Smooth muscle cell (in vitro differentiated cells): ENCODE data around the gene ARHGAP30. TPM values are rescaled to one million over a fixed set of nuclear protein-coding genes. Genes with fewer than 3 reads are reported as not detected.

ENCODE experiments used
- DNase-seq: peaks from one replicate; lab custom pipeline; 2025; ENCODE audit not compliant: unreplicated experiment; lab: John Stamatoyannopoulos, UW
- H2AFZ ChIP-seq: fragments of 200-600 bp; sonication (generic); 2 replicates; pipeline ENCODE4 v1.6.0; 2016; ENCODE audit warnings: antibody characterized with exemption, low read depth, mild to moderate bottlenecking
- H3F3A ChIP-seq: fragments of 200-600 bp; sonication (generic); 2 replicates; pipeline ENCODE4 v1.6.0; 2017; ENCODE audit warnings: antibody characterized with exemption, low read depth
- H3K27ac ChIP-seq: fragments of 200-600 bp; sonication (generic); 2 replicates; pipeline ENCODE4 v1.5.1; 2016; ENCODE audit warnings: low read depth, mild to moderate bottlenecking
- H3K27me3 ChIP-seq: fragments of 200-600 bp; sonication (generic); 2 replicates; pipeline ENCODE4 v1.6.1; 2016; ENCODE audit warnings: low read depth, mild to moderate bottlenecking
- H3K36me3 ChIP-seq: fragments of 200-600 bp; sonication (generic); 2 replicates; pipeline ENCODE4 v1.5.1; 2016; ENCODE audit warnings: low read depth
- H3K4me1 ChIP-seq: fragments of 200-600 bp; sonication (generic); 2 replicates; pipeline ENCODE4 v1.5.1; 2016; ENCODE audit warnings: low read depth
- H3K4me2 ChIP-seq: fragments of 200-600 bp; sonication (generic); 2 replicates; pipeline ENCODE4 v1.6.0; 2016; ENCODE audit warnings: mild to moderate bottlenecking
- H3K4me3 ChIP-seq: fragments of 200-600 bp; sonication (generic); 2 replicates; pipeline ENCODE4 v1.5.1; 2016; ENCODE audit warnings: mild to moderate bottlenecking
- H3K79me2 ChIP-seq: fragments of 200-600 bp; sonication (generic); 2 replicates; pipeline ENCODE4 v1.6.0; 2016; ENCODE audit warnings: low read depth, mild to moderate bottlenecking
- H3K9ac ChIP-seq: fragments of 200-600 bp; sonication (generic); 2 replicates; pipeline ENCODE4 v1.6.0; 2016; ENCODE audit warnings: low read depth
- H3K9me3 ChIP-seq: fragments of 200-600 bp; sonication (generic); replicated peaks from 2 replicates; pipeline ENCODE4 v1.5.1; 2016; ENCODE audit warnings: low read depth
- H4K20me1 ChIP-seq: fragments of 200-600 bp; sonication (generic); 2 replicates; pipeline ENCODE4 v1.6.0; 2016; ENCODE audit warnings: low read depth
- WGBS: methylation state at CpG from one replicate; pipeline ENCODE4 v1.1.7; 2016; ENCODE audit warnings: low lambda C conversion rate; 5-methylcytosine and 5-hydroxymethylcytosine counted together
- polyA plus RNA-seq: library from polyadenylated mRNA; unstranded; fragments of >200 nt; fragmentation: Nextera tagmentation; extraction: Ambion mirVana; gene quantifications from 2 replicates; pipeline ENCODE4 v1.2.1, GENCODE V29; 2016
- total RNA-seq: library from RNA; depleted of rRNA; stranded (reverse); fragments of >200 nt; gene quantifications from 2 replicates; pipeline ENCODE4 v1.2.3, GENCODE V29; 2014
- TF ChIP-seq, protein P1 (sequence below): fragments of 200-600 bp; sonication (generic); IDR thresholded peaks from 2 replicates; pipeline ENCODE4 v1.5.1; 2017; ENCODE audit warnings: borderline replicate concordance, mild to moderate bottlenecking, antibody characterized with exemption; ENCODE audit not compliant: insufficient read depth, poor library complexity, severe bottlenecking

ARHGAP30 gene
- total and polyA plus RNA-seq, 2 experiments from 2014 or later, result 0.13 to 1.2 TPM

DNA sequence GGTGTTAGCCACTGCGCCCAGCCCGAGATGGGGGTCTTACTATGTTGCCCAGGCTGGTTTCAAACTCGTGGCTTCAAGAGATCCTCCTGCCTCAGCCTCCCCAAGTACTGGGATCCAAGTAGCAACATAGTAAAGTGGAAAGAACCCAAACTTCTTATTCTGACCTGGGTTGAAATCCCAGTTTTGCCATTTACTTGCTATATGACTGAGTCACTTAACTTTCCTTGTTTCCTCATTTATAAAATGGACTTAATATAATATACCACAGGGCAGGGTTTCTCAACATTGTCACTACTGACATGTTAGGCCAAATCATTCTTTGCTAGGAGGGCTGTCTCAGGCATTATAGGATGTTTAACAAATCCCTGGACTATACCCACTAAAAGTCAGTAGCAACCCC lies 41.4 kb upstream of the ARHGAP30 start:
- H4K20me1 ChIP-seq, result peaks cover 76% of the 10 kb centered on the region
- TF ChIP-seq, protein P1, sequence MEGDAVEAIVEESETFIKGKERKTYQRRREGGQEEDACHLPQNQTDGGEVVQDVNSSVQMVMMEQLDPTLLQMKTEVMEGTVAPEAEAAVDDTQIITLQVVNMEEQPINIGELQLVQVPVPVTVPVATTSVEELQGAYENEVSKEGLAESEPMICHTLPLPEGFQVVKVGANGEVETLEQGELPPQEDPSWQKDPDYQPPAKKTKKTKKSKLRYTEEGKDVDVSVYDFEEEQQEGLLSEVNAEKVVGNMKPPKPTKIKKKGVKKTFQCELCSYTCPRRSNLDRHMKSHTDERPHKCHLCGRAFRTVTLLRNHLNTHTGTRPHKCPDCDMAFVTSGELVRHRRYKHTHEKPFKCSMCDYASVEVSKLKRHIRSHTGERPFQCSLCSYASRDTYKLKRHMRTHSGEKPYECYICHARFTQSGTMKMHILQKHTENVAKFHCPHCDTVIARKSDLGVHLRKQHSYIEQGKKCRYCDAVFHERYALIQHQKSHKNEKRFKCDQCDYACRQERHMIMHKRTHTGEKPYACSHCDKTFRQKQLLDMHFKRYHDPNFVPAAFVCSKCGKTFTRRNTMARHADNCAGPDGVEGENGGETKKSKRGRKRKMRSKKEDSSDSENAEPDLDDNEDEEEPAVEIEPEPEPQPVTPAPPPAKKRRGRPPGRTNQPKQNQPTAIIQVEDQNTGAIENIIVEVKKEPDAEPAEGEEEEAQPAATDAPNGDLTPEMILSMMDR, result no peak
- 100% methylated on average over 3 of the region's 3 CpGs for WGBS

DNA sequence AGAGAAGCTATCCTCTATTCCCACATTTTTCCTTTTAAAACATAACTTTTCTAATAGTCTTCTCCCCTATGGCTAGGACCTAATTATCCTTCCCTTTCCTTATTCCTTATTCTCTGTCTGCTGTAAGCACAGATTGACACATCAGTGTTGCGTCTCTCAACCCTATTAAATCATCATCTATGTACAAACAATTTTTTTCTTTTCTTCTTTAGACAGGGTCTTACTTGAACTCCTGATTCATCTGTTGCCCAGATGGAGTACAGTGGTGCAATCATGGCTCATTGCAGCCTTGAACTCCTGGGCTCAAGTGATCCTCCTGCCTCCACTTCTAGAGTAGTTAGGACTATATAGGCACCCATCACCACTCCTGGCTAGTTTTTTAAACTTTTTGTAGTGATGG lies 36.7 kb upstream of the ARHGAP30 start:
- H3K9me3 ChIP-seq, result no peaks in the 10 kb centered on the region
- no peaks in the 10 kb centered on the region for H3F3A ChIP-seq
- peaks cover 74% of the 10 kb centered on the region for H4K20me1 ChIP-seq
- no peak overlapping the region for H2AFZ ChIP-seq
- no peak overlapping the region for H3K4me2 ChIP-seq
- TF ChIP-seq, protein P1, result no peak
- no peaks in the 10 kb centered on the region for H3K27me3 ChIP-seq
- 92% methylated on average over 1 of the region's 1 CpG for WGBS
- H3K4me3 ChIP-seq, result no peak overlapping the region
- no peak overlapping the region for H3K9ac ChIP-seq
- peaks cover 84% of the 10 kb centered on the region for H3K79me2 ChIP-seq
- H3K27ac ChIP-seq, result no peak overlapping the region
- H3K36me3 ChIP-seq, result no peaks in the 10 kb centered on the region
- no peaks in the 10 kb centered on the region for H3K4me1 ChIP-seq
- DNase-seq, result no peak

More for the DNA sequence above, 41.4 kb upstream of the ARHGAP30 start:
- Histone ChIP-seq H3K4me3 (no peak overlapping the region), H3K27ac (no peak overlapping the region), H2AFZ (no peak overlapping the region), H3F3A (no peaks in the 10 kb centered on the region), H3K27me3 (no peaks in the 10 kb centered on the region), H3K4me2 (no peak overlapping the region), H3K79me2 (peaks cover 100% of the 10 kb centered on the region), H3K9ac (no peak overlapping the region), H3K9me3 (no peaks in the 10 kb centered on the region), H3K36me3 (no peaks in the 10 kb centered on the region), H3K4me1 (no peaks in the 10 kb centered on the region)
- no peak for DNase-seq

DNA sequence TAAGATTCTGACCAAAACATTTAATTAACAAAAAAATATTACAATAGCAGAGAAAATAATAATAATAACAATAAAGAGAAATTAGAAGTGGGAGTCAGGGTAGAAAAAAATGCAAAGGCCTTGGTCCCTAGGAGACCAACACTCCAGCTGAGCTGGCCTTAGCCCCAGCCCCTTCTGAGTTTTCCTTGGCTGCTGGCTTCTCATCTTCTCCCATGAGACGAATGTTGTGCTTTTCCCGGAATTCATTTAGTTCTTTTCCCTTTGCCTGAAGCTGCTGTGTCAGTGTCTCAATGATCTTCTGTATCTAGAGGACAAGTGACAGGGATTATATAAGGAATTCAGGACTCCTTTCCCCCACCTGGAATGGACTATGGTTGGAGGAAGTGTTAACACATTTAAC lies 30.9 kb upstream of the ARHGAP30 start:
- Histone ChIP-seq H3K4me1 (peaks cover 7% of the 10 kb centered on the region), H3K27ac (no peak overlapping the region), H3F3A (peaks cover 19% of the 10 kb centered on the region), H4K20me1 (peaks cover 29% of the 10 kb centered on the region), H3K4me3 (no peak overlapping the region), H3K36me3 (no peaks in the 10 kb centered on the region), H3K79me2 (peaks cover 25% of the 10 kb centered on the region), H3K4me2 (no peak overlapping the region), H3K9ac (no peak overlapping the region), H3K27me3 (no peaks in the 10 kb centered on the region), H2AFZ (no peak overlapping the region), H3K9me3 (no peaks in the 10 kb centered on the region)
- WGBS, result 98% methylated on average over 2 of the region's 2 CpGs
- TF ChIP-seq, protein P1, result no peak
- no peak for DNase-seq

DNA sequence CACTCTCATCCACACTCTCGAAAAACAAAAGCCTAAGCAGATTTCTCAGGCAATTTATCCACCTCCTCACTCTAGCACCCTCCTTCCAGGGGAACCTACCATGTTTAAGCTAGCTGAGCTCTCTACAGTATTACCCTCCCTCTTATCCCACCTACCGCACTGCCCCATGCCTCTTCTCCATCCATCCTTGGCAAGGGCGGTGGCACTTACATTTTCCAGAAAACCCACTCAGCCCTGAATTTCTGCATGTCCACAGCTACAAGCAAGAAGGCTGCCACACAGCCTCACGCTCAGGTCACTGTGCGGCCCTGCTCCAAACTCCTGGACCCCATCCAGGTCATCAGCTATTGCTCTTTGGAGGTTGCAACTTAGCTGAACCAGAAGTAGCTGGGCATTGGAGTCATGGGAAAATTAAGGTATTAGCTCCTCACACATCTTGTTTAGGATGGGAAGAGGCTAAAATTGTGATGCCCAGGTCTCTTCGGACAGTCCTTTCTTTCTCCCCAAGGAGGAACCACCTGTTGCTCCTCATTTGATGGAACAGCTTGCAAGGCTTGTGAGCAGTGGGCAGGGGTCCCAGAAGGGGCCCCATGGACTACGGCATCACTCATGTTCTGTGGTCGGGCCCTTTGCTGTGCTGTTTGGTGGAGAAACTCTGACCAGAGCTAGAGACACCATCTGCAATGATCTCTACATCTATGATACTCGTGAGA lies 29.6 kb upstream of the ARHGAP30 start:
- no peak overlapping the region for H2AFZ ChIP-seq
- peaks cover 12% of the 10 kb centered on the region for H3K79me2 ChIP-seq
- H3K36me3 ChIP-seq, result no peaks in the 10 kb centered on the region
- no peak for DNase-seq
- H3K9ac ChIP-seq, result no peak overlapping the region
- peaks cover 7% of the 10 kb centered on the region for H3K4me1 ChIP-seq
- H3K4me3 ChIP-seq, result peak overlapping the region; percentile 64
- peaks cover 16% of the 10 kb centered on the region for H4K20me1 ChIP-seq
- no peak overlapping the region for H3K27ac ChIP-seq
- peaks cover 19% of the 10 kb centered on the region for H3F3A ChIP-seq
- TF ChIP-seq, protein P1, result no peak
- H3K9me3 ChIP-seq, result no peaks in the 10 kb centered on the region
- peak overlapping the region; percentile 93 for H3K4me2 ChIP-seq
- WGBS, result 91% methylated on average over 9 of the region's 9 CpGs
- H3K27me3 ChIP-seq, result no peaks in the 10 kb centered on the region
